ELR (cell line): ENCODE measurements around the gene AGBL1.

ENCODE experiments used
- DNase-seq: peaks from one replicate; pipeline ENCODE4 v3.0.0-alpha.2; 2015; ENCODE audit warnings: low read depth

The AGBL1 gene

DNA sequence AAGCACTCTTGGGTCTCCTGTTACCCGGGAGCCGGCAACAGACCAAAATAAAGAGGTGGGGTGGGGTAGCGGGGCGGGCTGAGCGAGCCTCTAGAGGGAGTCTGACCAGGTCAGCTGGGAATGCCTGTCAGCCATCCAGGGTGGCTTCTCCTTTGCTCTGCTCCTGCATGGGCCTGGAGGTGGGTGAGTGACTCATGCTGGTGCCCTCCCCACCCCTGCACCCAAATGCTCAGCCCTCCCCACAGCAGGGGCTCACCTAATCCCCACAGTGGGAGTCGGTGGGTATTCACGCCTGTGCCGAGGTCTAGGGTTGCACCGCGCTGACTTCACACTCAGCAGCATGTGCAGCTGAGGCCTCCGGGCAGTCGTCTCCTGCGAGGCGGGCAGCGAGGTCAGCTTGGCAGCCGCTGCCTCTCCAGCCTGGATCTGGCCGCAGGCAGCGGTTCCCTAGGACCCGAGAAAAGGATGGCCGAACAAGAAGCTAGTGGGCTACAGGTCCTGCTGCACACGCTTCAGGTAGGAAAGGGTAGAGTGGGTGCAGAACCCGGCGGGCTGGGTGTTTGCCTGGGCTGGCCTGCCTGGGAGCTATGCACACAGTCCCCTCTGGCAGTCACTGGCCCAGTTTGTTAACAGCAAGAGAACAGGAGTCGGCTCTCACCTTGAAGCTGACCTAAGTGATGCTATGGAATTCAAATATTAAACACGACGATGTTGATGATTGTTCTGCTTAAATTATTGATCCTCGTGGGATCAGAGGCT lies at the start of gene AGBL1:
TSS of gene AGBL1 (plus strand) at position 364 of the 759 bp plus-strand sequence.
- no peak for DNase-seq

DNA sequence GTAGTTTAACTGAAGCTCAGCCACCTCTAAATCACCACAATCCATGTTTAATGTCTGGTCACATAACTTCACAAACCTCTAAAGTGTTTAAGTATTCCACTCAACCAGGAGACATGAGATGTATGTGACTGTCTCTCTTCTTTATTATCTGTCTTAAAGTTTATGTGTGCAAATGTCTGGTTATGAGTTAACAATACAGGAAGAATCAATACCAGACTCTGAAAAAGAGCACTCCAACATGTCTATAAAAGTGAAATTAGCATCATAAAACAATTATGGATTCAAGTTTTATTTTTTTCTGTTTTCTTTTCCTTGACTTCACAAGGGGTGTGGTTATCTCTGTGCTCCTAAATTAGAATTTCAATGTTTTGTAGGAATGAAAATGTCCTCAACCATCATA lies 44.8 kb upstream of the AGBL1 start:
- no peak for DNase-seq

DNA sequence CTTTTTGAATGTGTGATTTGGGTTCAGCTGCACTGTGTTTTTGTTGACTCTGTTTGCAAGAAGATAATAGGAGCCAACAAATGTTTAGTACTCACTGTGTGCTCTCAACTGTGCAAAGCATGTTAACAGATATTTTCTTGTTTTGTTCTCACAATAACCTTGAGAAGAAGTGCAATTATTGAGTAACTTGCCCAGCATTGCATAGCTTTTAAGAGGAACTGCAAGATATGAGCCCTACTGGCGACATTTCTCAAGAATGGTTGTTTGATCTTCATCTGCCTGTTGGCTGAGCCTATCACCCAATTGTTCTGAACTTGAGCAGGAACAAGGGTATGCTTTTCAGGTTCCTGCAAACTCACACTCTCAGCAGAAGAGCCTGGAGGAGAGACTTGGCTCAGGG lies 43.4 kb upstream of the AGBL1 start:
- DNase-seq = no peak

DNA sequence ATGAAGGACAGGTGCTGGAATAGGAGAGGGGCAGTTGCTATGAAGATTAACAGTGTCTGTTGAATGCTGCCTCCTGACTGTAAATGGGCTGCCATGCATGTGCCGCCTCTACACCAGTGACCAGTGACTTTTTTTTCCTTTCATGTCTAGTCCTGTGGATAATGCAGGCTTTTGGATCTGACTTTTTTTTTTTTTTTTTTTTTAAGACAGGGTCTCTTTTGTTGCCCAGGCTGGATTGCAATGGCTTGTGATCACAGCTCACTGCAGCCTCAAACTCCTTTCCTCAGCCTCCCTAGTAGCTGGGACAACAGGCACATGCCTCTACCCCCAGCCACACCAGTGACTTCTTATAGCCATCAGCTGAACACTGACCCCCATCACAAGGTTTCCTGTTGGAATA lies 41.2 kb upstream of the AGBL1 start:
- no peak for DNase-seq

DNA sequence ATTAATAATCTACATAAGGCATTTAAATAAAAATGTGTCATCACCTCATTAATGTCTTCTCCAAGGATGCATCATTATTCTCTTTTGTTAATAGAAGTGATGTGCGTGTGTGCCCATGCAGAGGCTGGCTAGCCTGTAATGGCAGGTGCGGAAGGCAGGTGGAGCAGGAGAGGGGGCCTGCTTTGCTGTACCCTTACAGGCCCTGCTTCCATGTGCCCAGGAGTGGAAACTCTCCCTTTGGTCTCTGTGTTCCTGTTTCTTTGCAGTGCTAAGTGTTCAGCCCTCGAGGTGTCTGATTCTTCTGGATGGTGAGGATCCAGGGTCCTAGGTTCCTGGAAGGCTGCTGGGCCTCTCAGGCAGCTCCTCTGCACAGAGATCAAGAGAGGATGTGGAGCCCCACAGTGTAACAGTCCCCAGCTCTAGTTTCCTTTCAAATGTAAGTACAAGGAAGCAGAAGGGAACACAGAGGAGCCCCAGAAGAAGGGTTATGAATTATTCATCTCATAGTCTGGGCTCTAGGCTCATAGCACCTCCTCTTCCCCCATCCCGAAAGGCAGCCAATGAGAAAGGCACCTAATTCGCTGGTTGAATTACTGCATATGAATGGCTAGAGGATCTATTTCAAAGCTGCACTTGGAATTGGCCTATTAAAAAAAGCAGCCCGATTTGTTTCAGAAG lies 39.2 kb upstream of the AGBL1 start:
- DNase-seq = no peak

DNA sequence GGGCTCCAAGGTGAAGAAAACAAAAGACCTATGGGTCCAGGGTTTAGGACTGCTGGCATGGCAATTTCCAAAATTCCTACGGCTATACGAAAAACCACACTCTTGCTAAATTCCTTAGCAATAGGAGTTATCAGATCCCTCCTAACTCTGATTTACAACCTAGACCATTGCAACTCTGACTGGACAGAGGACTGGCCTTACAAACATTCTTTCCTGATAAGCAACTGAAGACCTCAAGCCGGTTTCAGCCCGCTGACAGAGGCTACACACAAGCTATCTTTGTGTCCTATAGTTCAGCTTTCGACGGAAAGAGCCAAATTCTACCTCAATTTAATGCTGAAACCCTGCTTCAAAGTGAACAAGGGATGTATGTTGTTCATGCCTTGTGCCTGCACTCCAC lies 38.3 kb upstream of the AGBL1 start:
- DNase-seq = no peak

DNA sequence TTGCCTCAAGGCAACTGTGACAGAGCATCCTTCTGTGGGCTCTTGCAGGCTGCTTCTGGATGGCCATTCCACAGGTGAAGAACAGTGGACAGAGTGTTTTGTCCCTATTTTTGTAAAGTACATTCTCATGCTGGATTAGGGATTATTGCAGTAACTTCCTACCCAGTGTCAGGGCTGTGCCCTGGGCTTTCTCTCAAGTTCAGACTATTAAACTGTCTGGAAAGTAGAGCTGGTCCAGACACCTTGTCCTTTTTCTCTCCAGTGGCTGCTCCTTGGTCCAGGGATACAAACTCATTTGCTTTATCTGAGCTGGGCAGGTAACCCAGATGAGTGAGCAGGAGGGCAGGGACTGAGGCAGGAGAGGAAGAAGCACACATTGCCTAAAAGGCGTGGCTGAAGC lies 37.4 kb upstream of the AGBL1 start:
- peak; percentile 0 for DNase-seq

DNA sequence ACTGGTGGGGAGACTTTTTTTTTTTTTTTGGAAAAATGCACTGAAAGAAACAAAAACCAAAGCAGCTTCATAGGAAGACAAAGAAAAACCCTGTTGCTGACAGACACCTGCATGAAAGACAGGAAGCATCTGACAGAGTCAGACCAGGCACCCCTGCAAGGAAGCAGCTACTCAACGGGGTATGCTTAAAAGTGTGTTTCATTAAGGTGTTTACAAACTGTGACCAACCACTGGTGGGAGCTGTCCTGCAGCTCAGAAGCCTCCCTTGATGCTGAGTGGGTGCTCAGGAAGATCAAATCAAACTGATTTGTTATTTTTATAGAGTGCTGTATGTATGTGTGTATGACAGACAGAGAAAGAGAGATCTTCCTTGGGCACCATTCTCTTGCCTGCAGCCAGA lies 34.7 kb upstream of the AGBL1 start:
- no peak for DNase-seq

DNA sequence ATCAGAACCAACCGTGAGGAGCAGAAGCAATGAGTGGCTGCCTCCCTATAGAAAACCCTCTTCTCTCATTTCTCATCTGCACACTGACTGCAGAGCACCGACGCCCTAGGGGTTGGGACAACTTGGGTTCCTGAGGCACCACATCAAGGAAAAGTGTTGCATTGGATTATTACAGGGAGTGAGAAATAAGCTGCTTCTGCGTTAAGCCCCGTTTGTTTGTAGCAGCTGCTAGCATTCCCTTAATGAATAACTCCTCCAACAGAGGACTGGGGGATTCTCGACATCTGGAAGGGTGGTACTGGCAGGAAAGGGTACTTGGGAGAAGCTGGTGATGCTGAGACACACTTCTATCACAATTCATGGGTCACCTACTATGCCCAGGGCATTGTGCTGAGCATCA lies 25.3 kb upstream of the AGBL1 start:
- no peak for DNase-seq

DNA sequence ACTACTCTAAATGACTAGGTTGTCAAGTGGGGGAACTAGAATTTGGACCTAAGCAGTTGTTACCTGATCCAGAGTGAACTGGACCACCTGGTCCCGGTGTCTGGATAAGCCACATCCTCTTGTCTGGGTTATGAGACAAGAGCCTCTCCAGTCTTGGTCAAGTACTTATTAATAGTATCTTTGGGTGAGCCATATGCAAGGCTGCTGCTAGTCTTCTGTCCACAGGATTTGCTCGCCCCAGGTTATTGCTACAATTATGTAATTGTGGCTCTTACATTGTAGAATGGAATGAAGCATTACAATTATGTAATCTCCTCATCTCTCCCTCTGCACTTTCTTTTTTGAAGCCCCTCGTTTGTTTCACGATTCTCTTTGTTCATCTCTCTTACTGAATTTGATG lies 24.0 kb upstream of the AGBL1 start:
- DNase-seq = no peak

DNA sequence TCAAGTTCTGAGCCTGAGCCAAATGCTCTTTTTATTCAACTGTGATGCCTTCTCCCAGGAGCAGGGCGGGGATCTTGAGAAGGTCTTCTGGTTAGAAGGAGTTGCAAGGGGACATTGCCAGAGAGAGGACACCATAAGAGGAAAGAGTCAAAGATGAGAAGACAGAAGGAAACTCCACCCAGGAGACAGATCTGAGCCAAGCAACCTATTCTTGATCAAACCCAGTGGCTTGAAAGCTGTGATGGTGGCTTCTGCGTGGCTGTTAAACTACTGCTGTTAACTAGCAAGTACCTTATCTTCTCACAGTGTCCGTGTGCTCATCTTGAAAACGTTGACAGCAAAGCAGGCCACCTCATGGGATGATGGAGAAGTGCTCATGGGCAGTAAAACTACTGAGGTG lies 19.8 kb upstream of the AGBL1 start:
- DNase-seq = no peak

DNA sequence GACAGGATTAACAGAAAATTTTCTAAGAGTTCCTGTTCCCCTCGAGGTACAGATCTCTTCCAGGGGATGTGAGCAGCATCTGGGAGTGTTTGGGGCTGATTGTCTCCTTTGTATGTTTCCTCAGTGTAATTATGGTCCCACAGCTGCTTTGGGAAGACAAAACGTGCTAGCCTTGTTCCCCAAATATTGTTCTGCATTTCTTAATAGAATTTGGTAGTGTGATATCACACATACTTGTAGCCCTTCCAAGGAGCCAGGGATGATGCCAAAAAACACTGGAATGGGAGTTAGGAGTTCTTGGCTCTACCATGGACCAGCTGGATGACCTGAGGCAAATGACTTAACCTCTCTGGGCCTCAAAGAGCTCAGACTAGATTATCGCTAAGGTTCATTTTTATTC lies 19.0 kb upstream of the AGBL1 start:
- DNase-seq = no peak

DNA sequence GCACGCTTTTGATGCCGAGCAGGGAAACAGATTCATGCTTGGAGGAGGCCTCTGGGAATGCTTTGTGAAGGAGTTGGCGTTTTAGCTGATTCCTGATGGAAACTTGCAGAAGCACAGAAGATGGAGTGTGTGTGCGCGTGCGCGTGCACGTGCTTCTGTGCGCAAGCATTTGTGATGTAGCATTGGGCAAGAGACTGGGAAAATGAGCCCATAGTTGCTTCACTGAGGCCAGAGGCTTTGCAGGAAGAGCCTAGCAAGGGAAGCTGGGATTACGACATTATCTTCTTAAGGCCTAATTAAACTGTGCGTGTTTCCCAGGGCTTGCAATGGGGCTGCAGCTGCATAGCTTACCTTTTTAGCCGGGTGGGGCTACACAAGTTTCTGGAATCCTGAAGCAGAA lies 18.1 kb upstream of the AGBL1 start:
- DNase-seq = no peak

DNA sequence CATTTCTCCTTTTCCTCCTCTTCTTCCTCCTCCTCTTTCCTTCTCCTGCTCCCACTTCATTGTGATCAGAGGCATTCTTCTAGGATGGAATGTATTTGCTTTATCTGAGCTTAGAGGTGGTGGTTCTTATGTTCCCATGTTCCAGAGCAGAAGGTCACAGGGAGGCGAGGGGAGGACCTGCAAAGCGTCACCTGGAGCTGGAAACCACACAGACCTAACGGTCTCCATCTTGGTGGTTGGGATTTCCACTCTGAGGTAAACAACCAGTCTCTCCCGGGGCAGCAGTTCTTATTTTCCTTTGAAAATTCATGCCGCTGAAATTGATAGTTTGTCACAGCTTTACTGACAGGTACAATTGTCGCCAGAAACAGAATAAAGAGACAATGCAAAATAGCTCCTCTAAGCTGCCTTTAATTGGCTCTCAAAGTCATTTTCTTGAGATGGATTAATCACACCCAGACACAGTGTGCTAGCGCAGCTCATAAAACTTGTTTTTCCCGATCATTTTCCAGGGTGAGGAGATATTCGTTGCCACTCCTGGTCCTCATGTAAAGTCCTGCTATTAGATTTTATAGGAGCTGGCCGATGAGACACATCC lies 16.9 kb upstream of the AGBL1 start:
- no peak for DNase-seq

DNA sequence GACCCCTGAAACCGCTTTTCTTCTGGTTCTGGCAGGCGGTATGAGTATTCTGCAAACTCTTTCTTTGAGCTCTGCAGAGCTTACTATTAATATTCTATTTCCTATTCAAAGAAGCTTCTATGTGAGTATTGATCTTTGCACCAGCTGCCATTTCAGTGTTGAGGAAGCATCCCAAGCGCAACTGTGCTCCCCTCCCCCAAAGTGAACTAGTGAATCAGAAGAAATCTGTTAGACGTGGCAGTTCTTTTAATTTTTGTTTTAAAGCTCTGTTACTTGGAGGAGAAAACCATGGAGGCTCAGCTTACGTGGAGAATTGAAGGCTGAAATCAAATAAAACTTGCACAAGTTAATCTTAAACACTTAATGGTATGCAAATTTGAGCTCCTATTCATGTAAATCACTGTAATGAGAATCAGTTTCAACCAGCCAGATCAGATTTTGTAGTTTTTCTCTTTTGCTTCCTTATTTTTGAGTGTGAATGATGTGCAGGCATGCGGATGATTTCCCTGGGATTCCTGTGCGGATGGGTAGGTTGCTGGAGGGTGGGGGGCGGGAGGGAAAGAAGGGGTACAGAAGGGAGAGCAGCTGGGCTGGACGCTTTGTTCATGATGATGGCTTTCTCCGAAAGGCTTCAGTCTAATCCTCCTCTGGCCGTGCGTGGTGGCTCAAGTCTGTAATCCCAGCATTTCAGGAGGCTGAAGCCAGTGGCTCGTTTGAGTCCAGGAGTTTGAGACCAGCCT lies 16.1 kb upstream of the AGBL1 start:
- no peak for DNase-seq

DNA sequence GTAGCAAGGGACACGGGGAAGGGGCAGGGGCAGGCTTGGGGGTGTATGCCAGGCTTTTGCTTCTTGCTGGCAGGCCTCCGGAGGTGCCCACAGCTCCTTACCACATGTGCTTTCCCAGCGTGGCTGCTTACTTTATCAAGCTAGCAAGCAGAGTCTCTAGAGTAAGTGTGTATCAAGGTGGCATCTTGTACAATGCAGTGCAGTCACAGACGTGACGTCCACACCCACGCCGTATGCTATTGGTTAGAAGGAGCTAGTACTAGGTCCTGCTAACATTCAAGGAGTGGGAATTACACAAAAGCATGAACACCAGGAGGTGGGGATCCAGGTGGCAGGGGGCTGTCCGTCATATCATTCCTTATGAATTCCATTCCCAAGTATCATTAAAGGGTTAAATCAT lies 15.3 kb upstream of the AGBL1 start:
- no peak for DNase-seq

DNA sequence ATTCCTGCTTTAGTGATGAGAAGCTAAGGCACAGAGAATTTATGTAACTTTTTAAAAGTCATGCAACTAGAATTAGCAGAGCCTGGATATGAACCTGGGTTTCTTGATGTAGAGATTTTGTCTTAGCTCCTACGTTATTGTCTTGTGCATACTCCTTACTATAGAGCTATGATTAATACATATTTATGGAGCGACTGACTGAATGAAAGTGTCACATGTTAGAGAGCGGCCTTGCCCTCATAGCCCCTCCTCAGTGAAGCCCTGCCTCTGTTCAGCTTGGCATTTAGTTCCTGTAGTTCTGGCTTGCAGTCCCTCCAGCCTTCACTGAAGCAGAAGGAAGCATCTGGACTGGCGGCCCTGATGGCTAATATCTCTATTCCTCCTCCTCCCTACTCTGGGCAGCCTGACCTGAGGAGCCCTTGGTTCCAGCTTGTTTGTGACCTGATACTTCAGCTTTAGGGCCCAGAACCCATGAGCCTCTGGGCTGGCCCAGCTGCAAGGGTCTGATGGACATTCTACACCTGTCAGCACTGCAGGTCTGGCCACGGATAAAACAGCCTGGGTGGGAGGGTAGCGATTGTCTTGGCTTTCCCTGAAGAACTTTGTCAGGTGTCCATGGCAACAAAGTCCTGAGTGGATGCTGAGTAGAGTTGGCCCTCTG lies 13.4 kb upstream of the AGBL1 start:
- DNase-seq = no peak

DNA sequence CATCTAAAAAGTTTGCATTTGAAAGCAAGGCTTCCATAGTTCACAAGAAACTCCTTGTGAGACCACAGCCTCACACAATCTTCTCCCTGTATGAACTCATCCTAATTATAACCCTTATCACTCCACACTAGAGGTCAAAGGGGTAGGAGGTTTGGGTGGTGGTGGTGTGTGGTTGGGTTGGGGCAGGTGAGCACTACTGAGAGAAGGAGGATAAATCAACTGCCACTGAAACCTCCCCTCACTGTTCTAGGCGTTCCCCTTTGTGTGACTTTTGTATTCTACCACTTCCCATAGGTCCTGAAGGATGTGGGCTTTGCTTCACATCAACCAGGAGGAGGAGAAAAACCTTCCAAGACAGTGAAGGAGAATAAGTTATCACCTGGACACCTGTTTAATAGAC lies 6.4 kb upstream of the AGBL1 start:
- DNase-seq = no peak

DNA sequence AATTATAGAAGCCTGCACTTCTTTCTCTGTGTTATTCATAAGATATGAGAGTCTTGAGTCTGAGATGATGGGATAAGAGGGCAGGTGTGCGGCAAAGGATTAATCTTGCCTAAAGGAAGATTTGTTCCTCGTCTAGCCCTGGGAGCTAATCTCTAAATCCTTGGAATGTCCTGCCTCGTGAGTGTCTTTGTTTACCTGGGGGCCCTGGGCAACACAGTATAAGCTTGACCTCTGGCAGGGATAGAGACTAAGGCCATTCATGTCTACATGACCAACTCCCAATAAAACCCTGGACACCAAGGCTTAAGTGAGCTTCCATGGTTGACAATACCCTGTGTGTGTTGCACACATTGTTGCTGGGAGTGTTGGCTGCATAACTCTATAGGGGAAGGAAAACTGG lies 3.2 kb upstream of the AGBL1 start:
- no peak for DNase-seq

DNA sequence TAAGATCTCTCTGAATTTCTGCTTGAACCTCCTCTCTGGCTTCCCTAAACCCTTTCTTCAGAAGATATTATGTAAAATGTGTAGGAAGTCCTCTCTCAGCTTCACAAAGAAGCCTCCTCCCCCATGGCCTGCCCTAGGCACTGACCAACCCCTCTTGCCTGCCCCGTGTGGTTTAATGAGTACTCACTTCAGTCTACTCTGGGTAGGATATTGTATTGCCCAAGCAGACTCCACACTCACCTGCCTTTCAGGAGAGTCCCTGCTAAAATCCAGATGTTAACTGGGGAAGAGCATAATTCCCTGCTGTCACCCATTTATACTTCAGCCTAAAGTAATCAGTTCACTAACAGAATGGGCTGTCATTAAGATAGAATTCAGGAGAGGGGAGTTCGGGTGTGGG lies 2.6 kb upstream of the AGBL1 start:
- DNase-seq = no peak

DNA sequence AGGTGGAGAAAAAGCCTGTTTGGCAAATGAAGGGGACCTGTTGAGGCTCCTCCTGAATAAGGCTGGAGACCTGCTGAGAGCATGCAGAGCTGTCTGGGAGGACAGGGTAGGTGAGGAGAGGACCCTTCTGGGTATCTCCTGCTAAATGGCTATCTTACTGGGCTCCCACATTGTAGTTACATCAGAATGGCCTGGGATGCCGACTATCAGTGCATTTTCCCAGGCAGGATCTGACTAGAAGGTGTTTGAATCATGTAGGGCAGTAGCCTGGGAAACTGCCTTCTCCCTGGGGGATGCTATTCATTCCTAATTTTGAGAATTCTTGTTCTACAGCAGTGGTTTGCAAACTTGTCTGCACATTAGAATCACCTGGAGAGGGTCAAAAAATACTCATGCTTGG lies 631 bp downstream of the AGBL1 start:
- DNase-seq = no peak

DNA sequence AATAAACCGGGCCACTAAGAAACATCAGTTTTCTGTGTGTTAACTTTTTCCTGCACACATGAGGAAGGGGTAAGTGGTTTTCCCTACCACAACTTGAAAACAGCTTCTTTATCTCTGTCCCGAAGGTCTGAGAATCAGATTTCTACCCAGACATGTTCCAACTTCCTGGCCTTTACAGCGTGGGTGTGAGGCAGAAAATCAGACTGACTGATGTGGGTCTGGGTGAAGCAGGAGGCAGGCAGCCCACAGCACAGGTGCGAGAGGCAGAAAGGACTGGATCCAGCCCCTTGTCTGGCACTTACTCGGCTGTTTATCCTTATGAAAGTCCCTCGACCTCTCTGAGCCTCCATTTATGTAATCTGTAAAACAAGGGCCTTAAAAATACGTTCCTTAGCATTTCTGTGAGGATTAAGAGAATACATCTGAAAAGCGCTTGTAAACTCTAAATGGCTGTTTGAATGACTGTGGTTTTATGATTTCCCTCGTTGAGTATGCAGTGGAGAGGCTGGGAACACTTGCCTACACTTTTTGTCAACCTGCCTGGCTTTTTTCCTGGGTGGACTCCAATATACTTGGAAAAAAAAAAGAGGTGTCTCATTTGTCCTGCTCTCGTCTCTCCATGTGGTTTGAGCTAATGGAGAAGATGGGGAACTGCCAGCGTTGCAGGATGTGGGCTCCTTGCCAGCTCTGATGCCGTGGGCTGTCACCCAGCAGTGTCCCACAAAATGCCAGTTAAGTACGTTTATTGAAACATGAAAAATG lies 3.1 kb downstream of the AGBL1 start:
- no peak for DNase-seq
